K562 (cell line): ENCODE results near the gene PARD6A. TPM values are rescaled to one million over a fixed set of nuclear protein-coding genes. Genes with fewer than 3 reads are reported as not detected.

Source experiments
- ATAC-seq: fragments of 200-7000 bp; cut with Tn5 transposase; 3 replicates; pipeline ENCODE4 v1.9.1; 2020; ENCODE audit warnings: moderate library complexity
- BruUV-seq: library from RNA; stranded (reverse); fragments of 400-500 nt; replicated peaks from 2 replicates; lab custom pipeline; 2021; lab: Mats Ljungman, UMichigan
- CTCF ChIA-PET: fragments of 300-600 bp; formaldehyde crosslinking; extraction: SDS; loops from one replicate; lab custom pipeline; 2021; ENCODE audit warnings: low intra/inter-chr PET ratio; lab: Yijun Ruan, JAX
- POLR2A ChIA-PET: fragments of 300-600, 350-650 bp; sonication (Branson Sonifier 250); formaldehyde crosslinking; extraction: SDS; loops from one replicate; lab custom pipeline; 2021; ENCODE audit warnings: antibody characterized with exemption, inconsistent platforms; lab: Yijun Ruan, JAX
- DNase-seq, 4 experiments: peaks; one replicate each; pipeline versions ENCODE4 v3.0.0 to v3.0.0-alpha.2; 2011 to 2018; ENCODE audit warnings: low spot score in 3 of 4, mixed read lengths in 3 of 4; ENCODE audit errors: extremely low read depth in 1 of 4
- FAIRE-seq: peaks from 2 replicates; lab custom pipeline; 2011; peaks lifted over from hg19 to GRCh38; lab: Jason Lieb, UNC
- H2AFZ ChIP-seq: 2 replicates; pipeline ENCODE4 v1.6.0; 2011; ENCODE audit warnings: low read depth, low read length, control low read depth, inconsistent platforms
- H3K27ac ChIP-seq: fragments of 200-600 bp; 3 replicates; pipeline ENCODE4 v1.8.0; 2011; ENCODE audit warnings: low read depth, mild to moderate bottlenecking, control low read depth, inconsistent platforms, low read length, moderate library complexity, mixed read lengths; ENCODE audit errors: extremely low read depth
- H3K27me3 ChIP-seq, 2 experiments: fragments of 300-600 bp in 1 of 2; 2 replicates in 1 of 2; 3 replicates in 1 of 2; pipeline versions ENCODE4 v1.6.0 to v1.8.0; 2011; ENCODE audit warnings: inconsistent platforms in 2 of 2, low read length in 2 of 2, mild to moderate bottlenecking in 1 of 2, mixed read lengths in 1 of 2, moderate library complexity in 1 of 2; ENCODE audit not compliant: control insufficient read depth in 2 of 2, insufficient read depth in 2 of 2
- H3K36me3 ChIP-seq: fragments of 300-600 bp; 3 replicates; pipeline ENCODE4 v1.8.0; 2011; ENCODE audit warnings: mild to moderate bottlenecking, low read length, inconsistent platforms; ENCODE audit not compliant: control insufficient read depth, insufficient read depth
- H3K4me1 ChIP-seq, 2 experiments: fragments of 200-600 bp in 1 of 2; replicated peaks in 1 of 2; 2 replicates in 1 of 2; 3 replicates in 1 of 2; pipeline versions ENCODE4 v1.5.1 to v1.8.0; 2011; ENCODE audit warnings: inconsistent platforms in 2 of 2, low read length in 2 of 2, mild to moderate bottlenecking in 1 of 2, mixed read lengths in 1 of 2, moderate library complexity in 1 of 2; ENCODE audit not compliant: control insufficient read depth in 2 of 2, insufficient read depth in 2 of 2
- H3K4me2 ChIP-seq: 2 replicates; pipeline ENCODE4 v1.6.1; 2011; ENCODE audit warnings: low read length, control low read depth, inconsistent platforms, mixed read lengths; ENCODE audit not compliant: insufficient read depth
- H3K4me3 ChIP-seq: fragments of 200-600 bp; sonication (generic), shearing (Covaris generic); 2 replicates; pipeline ENCODE4 v1.5.1; 2016; ENCODE audit warnings: control low read depth, inconsistent platforms
- H3K79me2 ChIP-seq: fragments of 200-600 bp; 3 replicates; pipeline ENCODE4 v1.8.0; 2011; ENCODE audit warnings: low read length, inconsistent platforms; ENCODE audit not compliant: control insufficient read depth, insufficient read depth
- H3K9ac ChIP-seq, 2 experiments: 2 replicates each; pipeline versions ENCODE4 v1.6.0 to v1.6.1; 2011; ENCODE audit warnings: low read depth in 2 of 2, low read length in 2 of 2, control low read depth in 1 of 2, inconsistent platforms in 1 of 2, mild to moderate bottlenecking in 1 of 2, mixed read lengths in 1 of 2; ENCODE audit not compliant: insufficient read depth in 1 of 2
- H3K9me1 ChIP-seq: one replicate; pipeline ENCODE4 v1.6.0; 2011; ENCODE audit warnings: inconsistent platforms, mild to moderate bottlenecking, low read length, moderate library complexity; ENCODE audit not compliant: control insufficient read depth, insufficient read depth
- H3K9me3 ChIP-seq: replicated peaks from 2 replicates; pipeline ENCODE4 v1.5.1; 2011; ENCODE audit warnings: low read depth, low read length, inconsistent platforms; ENCODE audit not compliant: control insufficient read depth, insufficient read depth
- H4K20me1 ChIP-seq: replicated peaks from 2 replicates; pipeline ENCODE4 v1.6.1; 2011; ENCODE audit warnings: low read length, inconsistent platforms, mixed read lengths; ENCODE audit not compliant: control insufficient read depth, insufficient read depth
- POLR2G ChIP-seq: fragments of 200-400 bp; formaldehyde crosslinking; IDR thresholded peaks from 2 replicates; pipeline ENCODE4 v1.6.1; 2017; ENCODE audit warnings: low read depth, mild to moderate bottlenecking, antibody characterized with exemption, low read length, moderate library complexity
- TFE3 ChIP-seq: fragments of 450-650 bp; formaldehyde crosslinking; IDR thresholded peaks from 2 replicates; pipeline ENCODE4 v1.4.0; 2020; ENCODE audit warnings: mild to moderate bottlenecking, mixed read lengths
- WGBS: fragments of 100-300 bp; shearing (Covaris generic); methylation state at CpG from one replicate; pipeline ENCODE4 v1.1.6; 2016; ENCODE audit warnings: low coverage, mixed read lengths; ENCODE audit not compliant: insufficient coverage; ENCODE audit errors: missing lambda C conversion rate; 5-methylcytosine and 5-hydroxymethylcytosine counted together
- in situ Hi-C: fragments of 300-500 bp; cut with MboI; formaldehyde crosslinking; loops from 4 replicates; pipeline ENCODE4 v1.15.0; 2018; ENCODE audit warnings: inconsistent platforms, mixed read lengths
- intact Hi-C: fragments of 100-400 bp; cut with micrococcal nuclease; formaldehyde crosslinking; loops from 2 replicates; pipeline ENCODE4 v1.14.2; 2022
- polyA plus RNA-seq, 8 experiments: library from polyadenylated mRNA; depleted of rRNA in 4 of 8; stranded (reverse) in 5 of 8; unstranded in 3 of 8; fragments of >200 nt; fragmentation: Nextera tagmentation in 2 of 8; fragmentation: Illumina TruSeq in 1 of 8; extraction: Ambion mirVana in 2 of 8; extraction: Trizol in 1 of 8; gene quantifications; 2 replicates each; pipeline versions ENCODE4 v1.2.1 to v1.2.3, GENCODE V29; 2011 to 2014; ENCODE audit warnings: inconsistent platforms in 1 of 8, missing spikeins in 1 of 8
- total RNA-seq, 7 experiments: library from RNA; depleted of rRNA in 6 of 7; stranded (reverse); fragments of >200 nt in 6 of 7; fragmentation: Illumina TruSeq in 2 of 7; extraction: Trizol in 2 of 7; gene quantifications; 2 replicates each; pipeline versions ENCODE4 v1.2.1 to v1.2.3, GENCODE V29; 2011 to 2021; ENCODE audit warnings: low replicate concordance in 1 of 7

The PARD6A gene
- total and polyA plus RNA-seq, 9 of the 15 experiments (the other 6 are each of a cell fraction or from before 2014, with no cell fraction given) = 0.04 to 2.0 (median 0.44) TPM

GRCh38 chr16:67656344-67657016 lies 4.3 kb upstream of the PARD6A start:
- FAIRE-seq (no peak), DNase-seq (no peak), ATAC-seq (no peak)
- Histone ChIP-seq H3K9me1 (no peaks in the 10 kb centered on the region), H3K36me3 (peaks cover 16% of the 10 kb centered on the region), H3K27me3 (peaks cover 0 to 23% of the 10 kb centered on the region in 2 experiments; a peak in 2 of 5 replicates), H3K79me2 (peaks cover 14% of the 10 kb centered on the region), H2AFZ (no peak overlapping the region), H3K4me3 (no peak overlapping the region), H3K4me1 (peaks cover 4 to 60% of the 10 kb centered on the region in 2 experiments), H3K4me2 (no peak overlapping the region), H3K9ac (peak overlapping the region in 1 of 2 experiments; percentile 31; a peak in 1 of 4 replicates), H3K9me3 (no peaks in the 10 kb centered on the region), H3K27ac (no peak overlapping the region), H4K20me1 (peaks cover 13% of the 10 kb centered on the region; the same call in 1 of the 2 replicates)
- intact Hi-C loops (no loop called here), in situ Hi-C loops (no loop called here)
- TF ChIP-seq POLR2G = peak; percentile 34; the same call in 1 of the 2 replicates
- TF ChIP-seq TFE3 = no peak
- POLR2A ChIA-PET = interaction anchor here (0.6 kb wide), 1 partner anchor 116 kb away, joined by 3 read pairs; no protein-coding TSS in a partner anchor
- BruUV-seq = no TSS peak
- 72% methylated on average over 9 of the region's 9 CpGs for WGBS
- CTCF ChIA-PET = no interaction called here
